GM12864 (cell line): ENCODE results near the gene TRAPPC10.

Experiments used
- DNase-seq: peaks from one replicate; pipeline ENCODE4 v3.0.0-alpha.2; 2011; ENCODE audit warnings: low read depth
- H3K4me3 ChIP-seq: 2 replicates; pipeline ENCODE4 v1.5.1; 2011; ENCODE audit warnings: mild to moderate bottlenecking, low read depth, low read length, control low read depth
- CTCF ChIP-seq: IDR thresholded peaks from 2 replicates; pipeline ENCODE4 v1.5.1; 2011; ENCODE audit warnings: low read depth, mild to moderate bottlenecking, moderate library complexity, low read length, control low read depth, inconsistent platforms; ENCODE audit errors: missing control alignments

TRAPPC10 gene

GRCh38 chr21:44071359-44072104, 59.4 kb downstream of the TRAPPC10 start:
- no peak for DNase-seq
- no peak for TF ChIP-seq CTCF
- no peak overlapping the region for H3K4me3 ChIP-seq

GRCh38 chr21:44072111-44072510, 60.0 kb downstream of the TRAPPC10 start:
- no peak overlapping the region for H3K4me3 ChIP-seq
- DNase-seq, result no peak
- no peak for TF ChIP-seq CTCF

- DNase-seq, result no peak
- H3K4me3 ChIP-seq, result no peak overlapping the region
- TF ChIP-seq CTCF, result no peak
Observed at GRCh38 chr21:44074315-44074958, 62.3 kb downstream of the TRAPPC10 start.

GRCh38 chr21:44076316-44076715, 64.2 kb downstream of the TRAPPC10 start:
- no peak for TF ChIP-seq CTCF
- no peak overlapping the region for H3K4me3 ChIP-seq
- DNase-seq, result no peak

- no peak overlapping the region for H3K4me3 ChIP-seq
- DNase-seq, result no peak
- TF ChIP-seq CTCF, result no peak
Observed at GRCh38 chr21:44078411-44078981, 66.4 kb downstream of the TRAPPC10 start.

- no peak for DNase-seq
- TF ChIP-seq CTCF, result no peak
- H3K4me3 ChIP-seq, result no peak overlapping the region
Observed at GRCh38 chr21:44079446-44079845, 67.3 kb downstream of the TRAPPC10 start.
